Measurements from ENCODE around the gene NPAS1. TPM values are rescaled to one million over a fixed set of nuclear protein-coding genes. Genes with fewer than 3 reads are reported as not detected.

NPAS1 gene
- total RNA-seq, result 0.16 and 1.0 TPM in 2 replicates

GRCh38 chr19:47019431-47020041 lies at the start of gene NPAS1:
Gene NPAS1, plus strand, starts transcription at chr19:47019837. Its CDS starts 1,211 bp downstream, at chr19:47021048.

Other genes with a start within 250 kb of the NPAS1 start
- gene SLC1A5, start 231.2 kb upstream of the NPAS1 start, total RNA-seq, result 181 and 284 TPM in 2 replicates
- gene AP2S1, start 169.0 kb upstream of the NPAS1 start, total RNA-seq, result 208 and 285 TPM in 2 replicates
- gene ARHGAP35, start 158.8 kb upstream of the NPAS1 start, total RNA-seq, result 27.5 and 32.1 TPM in 2 replicates
- gene TMEM160, start 28.8 kb downstream of the NPAS1 start, total RNA-seq, result 64.3 and 83.3 TPM in 2 replicates
- 24.0 and 25.1 TPM in 2 replicates for gene ZC3H4, start 93.9 kb downstream of the NPAS1 start, total RNA-seq
- 93.0 and 187 TPM in 2 replicates for gene SAE1, start 111.0 kb downstream of the NPAS1 start, total RNA-seq
- gene BBC3, start 211.4 kb downstream of the NPAS1 start, total RNA-seq, result 14.0 and 26.6 TPM in 2 replicates
- 9.0 and 10.9 TPM in 2 replicates for gene CCDC9, start 236.7 kb downstream of the NPAS1 start, total RNA-seq

All from mesangial cell (primary cell).